SK-N-DZ (cell line): ENCODE measurements around the gene FANCL.
"Not testable (repeated sequence)": the region's sequence is repeated elsewhere in the genome, so short reads cannot be mapped to it uniquely, and the experiment has no call there.

Experiments
- DNase-seq: peaks from one replicate; pipeline ENCODE4 v3.0.0-alpha.2; 2015; ENCODE audit warnings: low spot score

The FANCL gene

GRCh38 chr2:58206785-58207184 is 34.3 kb downstream of the FANCL start:
- DNase-seq: no peak

DNA sequence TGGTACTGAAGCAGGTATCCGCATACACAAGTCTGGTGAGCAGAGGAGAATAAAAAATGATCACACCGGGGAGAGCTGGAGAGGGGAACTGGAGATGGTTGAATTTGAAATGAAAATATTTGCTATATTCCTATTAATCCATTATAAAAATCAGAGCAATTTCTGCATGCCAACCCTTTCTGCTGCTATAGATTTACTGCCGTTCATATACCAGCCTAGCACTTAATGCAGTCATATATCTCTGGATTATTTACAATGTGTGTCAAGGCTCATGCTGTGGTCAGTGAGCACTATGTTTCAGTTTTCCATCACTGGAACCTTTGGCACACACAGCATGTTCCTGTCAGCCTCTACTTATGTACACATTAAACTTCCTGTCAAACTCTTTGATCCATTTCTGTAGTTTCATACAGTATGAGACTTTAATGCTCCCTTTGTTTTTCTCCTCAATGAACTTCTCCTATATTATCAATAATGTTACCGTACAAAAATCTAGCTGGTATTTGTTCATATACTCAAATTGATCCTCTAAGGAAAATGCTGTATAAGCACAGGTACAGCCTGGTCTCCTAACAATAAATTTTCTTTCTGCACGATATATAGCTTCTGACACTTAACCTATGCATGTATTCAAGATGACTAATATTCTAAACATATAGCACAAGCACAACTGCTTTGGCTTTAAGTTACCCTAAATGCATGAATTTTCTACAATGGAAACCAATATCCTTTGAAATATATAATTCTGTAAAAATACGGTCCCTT is 36.7 kb downstream of the FANCL start:
- no peak for DNase-seq

DNA sequence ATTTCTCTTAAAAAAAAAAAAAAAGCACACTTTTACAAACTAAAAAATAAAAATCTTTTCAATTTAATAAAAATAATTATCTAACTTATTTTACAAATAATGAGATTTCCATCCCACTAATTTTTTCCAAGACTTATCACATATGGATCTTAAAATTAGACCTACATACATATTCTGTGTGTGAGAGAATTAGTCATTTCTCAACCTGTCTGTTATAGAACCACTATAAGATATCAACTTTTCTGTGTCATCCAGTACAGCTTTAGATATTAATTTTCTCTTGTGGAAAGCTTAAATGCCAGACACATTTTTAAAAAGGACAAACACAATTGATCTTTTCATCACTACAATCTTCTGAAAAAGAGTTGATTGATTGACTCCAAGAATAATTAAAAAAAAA is 38.1 kb downstream of the FANCL start:
- no peak for DNase-seq

DNA sequence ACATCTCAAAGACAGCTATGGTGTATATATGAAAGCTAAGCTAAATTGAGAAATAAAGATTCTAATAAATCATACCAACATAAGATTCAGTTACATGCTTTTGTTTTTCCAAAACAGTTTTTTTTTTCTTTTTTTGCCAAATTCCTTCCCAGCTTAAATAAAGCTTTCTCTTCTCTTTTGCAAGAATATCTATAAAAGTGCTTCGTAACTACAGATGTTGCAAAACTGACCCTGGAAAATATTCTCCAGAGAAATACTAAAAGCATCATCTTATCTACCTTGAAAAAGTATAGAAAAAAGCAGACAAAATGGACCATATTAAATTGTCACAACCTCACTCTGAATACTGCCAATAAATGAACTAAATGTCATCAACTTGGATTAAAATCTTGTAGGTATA is 38.7 kb downstream of the FANCL start:
- no peak for DNase-seq

- no peak for DNase-seq
Observed at GRCh38 chr2:58197894-58198293, 43.2 kb downstream of the FANCL start.

DNA sequence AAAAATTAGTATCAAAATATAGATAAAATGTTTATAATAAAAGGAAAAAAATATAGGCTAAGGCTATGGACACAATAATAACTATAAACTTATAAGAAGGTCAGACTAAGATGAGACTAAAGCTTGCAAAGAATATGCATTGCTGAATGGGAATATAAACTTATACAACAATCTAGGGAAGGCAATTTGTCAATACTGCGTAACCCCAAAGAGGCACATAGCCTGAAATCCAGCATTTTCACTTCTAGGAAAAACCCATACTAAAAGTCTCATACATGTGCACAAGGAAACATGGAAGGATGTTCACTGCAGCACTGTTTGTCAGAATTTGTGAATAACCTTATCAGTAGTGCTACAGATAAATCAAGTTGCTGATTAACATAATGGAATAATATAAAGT is 45.5 kb downstream of the FANCL start:
- DNase-seq: no peak

DNA sequence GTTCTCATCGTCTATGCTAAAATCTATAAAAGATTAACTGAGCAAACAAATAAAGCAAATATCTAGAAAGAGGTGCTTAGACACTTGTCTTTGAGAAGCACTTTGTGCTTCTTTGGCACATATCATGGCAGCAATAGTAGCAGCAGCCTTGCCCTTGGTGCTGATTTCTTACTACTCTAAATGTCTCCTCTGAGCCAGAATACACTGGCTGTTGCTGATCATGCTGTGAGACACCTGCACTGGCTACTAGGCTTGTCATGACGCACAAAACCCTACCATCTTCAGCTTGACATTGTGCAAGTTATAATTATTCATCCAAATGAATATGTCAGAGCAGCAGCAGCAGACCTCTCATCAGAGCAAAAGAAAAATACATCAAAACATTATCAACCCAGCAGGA is 46.7 kb downstream of the FANCL start:
- no peak for DNase-seq

DNA sequence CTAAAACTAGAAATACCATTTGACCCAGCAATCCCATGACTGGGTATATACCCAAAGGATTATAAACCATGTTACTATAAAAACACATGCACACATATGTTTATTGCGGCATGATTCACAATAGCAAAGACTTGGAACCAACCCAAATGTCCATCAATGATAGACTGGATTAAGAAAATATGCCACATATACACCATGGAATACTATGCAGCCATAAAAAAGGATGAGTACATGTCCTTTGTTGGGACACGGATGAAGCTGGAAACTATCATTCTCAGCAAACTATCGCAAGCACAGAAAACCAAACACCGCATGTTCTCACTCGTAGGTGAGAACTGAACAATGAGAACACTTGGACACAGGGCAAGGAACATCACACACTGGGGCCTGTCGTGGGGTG is 54.1 kb downstream of the FANCL start:
- DNase-seq: not testable (repeated sequence)

DNA sequence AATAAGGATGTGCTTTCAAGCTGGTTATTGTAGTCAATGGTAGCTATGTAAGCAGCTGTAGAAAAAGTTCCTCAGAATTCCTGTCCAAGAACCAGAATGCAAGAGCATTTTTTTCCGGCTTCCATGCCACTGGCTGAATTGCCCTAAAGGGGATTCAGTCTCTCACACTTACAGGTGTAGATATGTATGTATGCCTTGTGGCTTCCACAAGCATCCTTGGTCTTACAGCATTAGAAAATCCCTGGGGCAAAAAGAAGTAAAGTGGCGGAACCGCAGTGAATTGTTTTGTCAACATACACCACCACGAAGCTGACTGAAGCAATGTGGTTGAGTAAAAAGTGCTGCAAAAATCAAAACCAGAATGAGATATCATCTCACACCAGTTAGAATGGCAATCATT is 54.6 kb downstream of the FANCL start:
- DNase-seq: no peak

DNA sequence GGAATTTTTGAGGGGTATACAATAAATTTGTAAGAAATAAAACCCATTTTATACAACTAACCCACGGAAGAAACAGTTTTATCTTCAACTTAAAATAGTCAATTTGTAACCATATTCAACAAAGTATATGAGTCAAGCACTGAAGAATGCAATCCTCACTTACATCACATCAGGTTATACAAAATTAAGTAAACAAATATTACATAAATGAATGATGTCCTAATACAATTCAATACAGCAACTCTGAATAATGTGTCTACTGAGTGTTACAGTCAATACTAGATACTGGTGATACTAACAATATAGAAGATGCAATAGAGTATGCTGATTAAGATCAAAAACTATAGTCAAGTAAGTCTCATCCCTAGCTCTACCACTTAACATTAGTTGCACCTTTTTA is 58.6 kb downstream of the FANCL start:
- no peak for DNase-seq

DNA sequence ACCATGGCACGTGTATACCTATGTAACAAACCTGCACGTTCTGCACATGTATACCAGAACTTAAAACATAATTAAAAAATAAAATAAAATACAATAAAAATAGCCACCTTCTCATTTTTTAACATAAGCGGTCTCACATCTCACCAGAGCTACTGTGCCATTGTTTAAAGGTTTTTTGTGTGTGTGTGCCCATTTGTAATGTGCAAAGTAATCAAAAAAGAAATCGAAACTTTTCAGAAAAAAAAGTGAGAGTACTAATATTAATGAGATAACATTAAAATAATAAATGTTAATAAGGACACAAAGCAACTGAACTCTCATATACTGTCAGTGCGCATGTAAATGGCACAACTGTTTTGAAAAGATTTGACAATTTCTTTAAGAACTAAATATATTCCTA is 60.5 kb downstream of the FANCL start:
- no peak for DNase-seq

DNA sequence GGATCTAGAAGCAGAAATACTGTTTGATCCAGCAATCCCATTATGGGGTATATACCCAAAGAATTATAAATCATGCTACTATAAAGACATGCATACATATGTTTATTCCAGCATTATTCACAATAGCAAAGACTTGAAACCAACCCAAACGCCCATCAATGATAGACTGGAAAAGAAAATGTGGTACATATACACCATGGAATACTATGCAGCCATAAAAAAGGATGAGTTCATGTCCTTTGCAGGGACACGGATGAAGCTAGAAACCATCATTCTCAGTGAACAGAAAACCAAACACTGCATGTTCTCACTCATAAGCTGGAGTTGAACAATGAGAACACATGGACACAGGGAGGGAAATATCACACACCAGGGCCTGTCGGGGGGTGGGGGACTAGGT is 61.0 kb downstream of the FANCL start:
- DNase-seq: not testable (repeated sequence)

DNA sequence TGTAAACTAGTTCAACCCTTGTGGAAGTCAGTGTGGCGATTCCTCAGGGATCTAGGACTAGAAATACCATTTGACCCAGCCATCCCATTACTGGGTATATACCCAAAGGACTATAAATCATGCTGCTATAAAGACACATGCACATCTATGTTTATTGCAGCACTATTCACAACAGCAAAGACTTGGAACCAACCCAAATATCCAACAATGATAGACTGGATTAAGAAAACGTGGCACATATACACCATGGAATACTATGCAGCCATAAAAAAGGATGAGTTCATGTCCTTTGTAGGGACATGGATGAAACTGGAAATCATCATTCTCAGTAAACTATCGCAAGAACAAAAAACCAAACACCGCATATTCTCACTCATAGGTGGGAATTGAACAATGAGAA is 63.9 kb downstream of the FANCL start:
- not testable (repeated sequence) for DNase-seq

- DNase-seq: not testable (repeated sequence)
Observed at GRCh38 chr2:58171831-58172230, 69.3 kb downstream of the FANCL start.

GRCh38 chr2:58170334-58170933 is 70.7 kb downstream of the FANCL start:
- not testable (repeated sequence) for DNase-seq

DNA sequence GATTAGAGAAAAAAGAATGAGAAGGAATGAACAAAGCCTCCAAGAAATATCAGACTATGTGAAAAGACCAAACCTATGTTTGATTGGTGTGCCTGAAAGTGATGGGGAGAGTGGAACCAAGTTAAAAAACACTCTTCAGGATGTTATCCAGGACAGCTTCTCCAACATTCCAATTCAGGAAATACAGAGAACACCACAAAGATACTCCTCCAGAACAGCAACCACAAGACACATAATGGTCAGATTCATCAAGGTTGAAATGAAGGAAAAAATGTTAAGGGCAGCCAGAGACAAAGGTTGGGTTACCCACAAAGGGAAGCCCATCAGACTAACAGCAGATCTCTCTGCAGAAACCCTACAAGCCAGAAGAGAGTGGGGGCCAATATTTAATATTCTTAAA is 71.3 kb downstream of the FANCL start:
- DNase-seq: not testable (repeated sequence)

GRCh38 chr2:58168130-58168529 is 73.0 kb downstream of the FANCL start:
- not testable (repeated sequence) for DNase-seq

GRCh38 chr2:58163913-58164312 is 77.2 kb downstream of the FANCL start:
- no peak for DNase-seq

DNA sequence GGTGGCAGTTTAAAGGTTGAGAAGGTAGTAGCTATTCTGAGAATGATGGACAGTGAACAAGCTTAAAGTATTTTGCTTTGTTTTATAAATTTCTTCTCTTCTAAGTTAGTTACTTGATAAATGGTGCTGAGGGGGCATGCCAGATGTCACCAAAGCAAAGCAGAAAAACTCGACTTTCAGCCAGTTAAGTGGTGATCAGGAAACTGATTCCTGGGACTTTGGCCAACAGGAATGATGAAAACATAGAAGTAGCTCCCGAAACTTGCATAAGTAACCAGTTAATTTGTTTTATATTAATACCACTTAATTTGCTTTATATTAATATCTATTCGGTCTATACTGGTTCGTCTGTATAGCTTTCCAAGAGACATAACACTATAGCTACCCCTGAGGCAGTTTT is 82.6 kb downstream of the FANCL start:
- DNase-seq: no peak

DNA sequence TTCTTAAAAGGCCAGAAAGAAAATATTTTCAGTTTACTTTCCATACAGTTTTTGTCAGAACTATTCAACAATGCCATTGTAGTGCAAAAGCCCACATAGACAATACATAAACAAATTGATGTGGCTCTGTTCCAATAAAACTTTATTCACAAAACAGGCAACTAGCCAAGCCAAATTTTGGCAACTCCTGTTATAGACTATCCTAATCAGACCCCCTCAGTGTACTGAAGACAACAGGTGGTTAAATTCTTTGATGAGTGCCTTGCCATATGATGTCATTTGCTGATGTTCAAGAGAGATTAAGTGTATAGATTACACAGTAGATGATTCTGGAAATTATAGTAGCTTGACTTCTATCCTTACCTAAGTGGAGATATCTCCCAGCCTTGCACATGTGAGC is 83.4 kb downstream of the FANCL start:
- DNase-seq: no peak

DNA sequence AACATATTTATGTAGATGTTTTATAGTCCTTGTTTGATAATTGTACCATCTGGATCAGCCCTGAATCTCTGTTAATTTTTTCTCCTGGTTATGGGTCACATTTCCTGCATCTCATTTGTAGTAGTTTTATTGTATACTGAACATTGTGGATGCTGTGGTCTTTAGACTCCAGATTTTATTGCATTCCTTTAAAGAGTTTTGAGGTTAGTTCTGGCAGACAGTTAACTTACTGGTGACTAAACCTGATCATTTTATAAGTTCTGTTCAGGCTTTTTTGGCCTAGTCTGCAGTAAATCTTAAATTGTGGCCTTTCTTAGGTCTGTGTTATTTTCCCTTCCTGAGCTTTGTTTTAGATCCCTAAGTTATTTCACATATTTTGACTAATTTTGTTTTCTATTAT is 84.3 kb downstream of the FANCL start:
- DNase-seq: no peak

DNA sequence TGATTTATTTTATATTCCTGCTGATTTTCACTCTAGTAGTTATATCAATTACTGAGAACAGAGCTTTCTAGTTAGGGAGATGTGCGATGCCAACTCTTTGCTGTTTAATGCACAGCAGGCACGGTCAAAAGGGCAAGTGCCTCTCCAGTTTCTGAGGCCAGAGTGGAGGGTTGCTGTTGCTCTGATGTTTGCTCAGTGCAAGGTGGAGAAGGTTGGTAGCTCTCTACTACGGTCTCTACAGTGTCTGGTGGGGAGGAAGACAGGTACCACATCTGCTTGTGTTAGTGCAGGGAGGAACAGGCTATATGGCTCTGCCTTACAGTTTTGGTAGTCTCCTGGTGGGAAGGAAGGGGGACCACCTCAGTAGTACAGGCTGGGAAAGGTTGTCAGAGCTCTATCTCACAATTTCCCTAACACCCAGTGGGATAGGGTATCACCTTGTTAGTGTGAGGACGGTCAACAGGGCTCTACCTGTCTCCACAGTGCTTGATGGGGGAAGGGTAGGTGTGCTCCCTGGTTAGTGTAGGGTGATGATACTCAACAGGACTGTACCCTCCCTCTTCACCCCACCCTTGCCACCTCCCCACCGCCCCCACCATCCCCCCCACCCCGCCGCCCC is 85.9 kb downstream of the FANCL start:
- DNase-seq: no peak

DNA sequence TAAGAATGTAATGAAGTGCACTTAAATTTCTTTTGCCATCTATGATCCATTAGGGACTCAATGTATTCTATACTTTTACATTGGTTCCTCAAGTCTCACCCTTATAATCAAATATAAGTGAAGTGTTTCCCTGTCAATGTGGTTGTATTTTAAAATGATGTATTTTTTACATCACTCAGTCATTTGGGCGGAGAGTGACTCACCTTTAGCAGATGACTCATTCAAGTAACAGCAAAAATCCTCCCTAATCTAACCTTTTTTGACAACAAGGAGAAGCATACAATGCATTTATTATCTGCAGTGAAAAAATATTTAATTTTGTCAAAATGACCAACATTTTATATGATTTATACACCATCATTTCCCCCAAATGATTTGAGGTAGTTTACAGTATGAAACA is 94.4 kb downstream of the FANCL start:
- DNase-seq: no peak
